Measurements from ENCODE around the gene SYTL2. TPM values are rescaled to one million over a fixed set of nuclear protein-coding genes. Genes with fewer than 3 reads are reported as not detected.

Gene SYTL2
- total and polyA plus RNA-seq, 9 donors = 4.2 to 26.1 (median 8.2) TPM

DNA sequence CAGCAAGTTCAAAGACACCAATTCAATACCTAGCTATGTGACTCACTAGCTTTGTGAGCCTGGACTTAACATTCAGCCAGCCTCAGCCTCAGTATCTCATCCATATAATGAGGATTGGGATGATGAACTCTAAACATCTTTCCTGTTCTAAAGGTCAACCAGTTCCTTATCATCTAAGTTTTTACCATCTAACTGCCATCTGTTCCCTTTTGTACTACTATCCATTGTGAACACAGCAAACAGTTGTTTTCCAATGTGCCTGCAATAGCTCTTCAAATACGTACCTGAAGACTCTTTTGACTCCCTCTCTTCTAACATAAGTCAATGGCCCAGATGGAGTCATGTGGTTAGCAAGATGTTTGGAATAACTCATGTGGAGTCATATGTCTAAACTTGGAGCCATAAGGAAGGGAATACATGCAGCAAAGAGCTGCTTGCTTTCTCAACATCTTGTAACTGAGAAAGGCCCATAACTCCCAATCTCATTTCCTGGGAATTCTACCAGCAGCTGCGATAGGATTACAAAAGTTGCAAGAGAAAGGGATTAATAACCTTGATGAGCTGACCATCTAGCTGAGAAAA, 19.4 kb downstream of the SYTL2 start:
- Histone ChIP-seq H3K36me3 (no peaks in the 10 kb centered on the region), H3K4me1 (ENCODE audit: insufficient read depth) (no peaks in the 10 kb centered on the region), H3K9me3 (no peaks in the 10 kb centered on the region), H3K27me3 (no peaks in the 10 kb centered on the region), H3K4me3 (no peak overlapping the region), H3K27ac (no peak overlapping the region)
- TF ChIP-seq POLR2A (IDR thresholded peaks at IDR 0.05) = no peak
- TF ChIP-seq, protein P1, sequence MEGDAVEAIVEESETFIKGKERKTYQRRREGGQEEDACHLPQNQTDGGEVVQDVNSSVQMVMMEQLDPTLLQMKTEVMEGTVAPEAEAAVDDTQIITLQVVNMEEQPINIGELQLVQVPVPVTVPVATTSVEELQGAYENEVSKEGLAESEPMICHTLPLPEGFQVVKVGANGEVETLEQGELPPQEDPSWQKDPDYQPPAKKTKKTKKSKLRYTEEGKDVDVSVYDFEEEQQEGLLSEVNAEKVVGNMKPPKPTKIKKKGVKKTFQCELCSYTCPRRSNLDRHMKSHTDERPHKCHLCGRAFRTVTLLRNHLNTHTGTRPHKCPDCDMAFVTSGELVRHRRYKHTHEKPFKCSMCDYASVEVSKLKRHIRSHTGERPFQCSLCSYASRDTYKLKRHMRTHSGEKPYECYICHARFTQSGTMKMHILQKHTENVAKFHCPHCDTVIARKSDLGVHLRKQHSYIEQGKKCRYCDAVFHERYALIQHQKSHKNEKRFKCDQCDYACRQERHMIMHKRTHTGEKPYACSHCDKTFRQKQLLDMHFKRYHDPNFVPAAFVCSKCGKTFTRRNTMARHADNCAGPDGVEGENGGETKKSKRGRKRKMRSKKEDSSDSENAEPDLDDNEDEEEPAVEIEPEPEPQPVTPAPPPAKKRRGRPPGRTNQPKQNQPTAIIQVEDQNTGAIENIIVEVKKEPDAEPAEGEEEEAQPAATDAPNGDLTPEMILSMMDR (IDR thresholded peaks at IDR 0.05) = no peak
- no peak for TF ChIP-seq EP300 (IDR thresholded peaks at IDR 0.05)
- intact Hi-C loops (cut with DNase I) = no loop called here
- no peak for DNase-seq
- 93 to 100% (median 97%) methylated on average over 2 of the region's 2 CpGs for WGBS, 3 donors

DNA sequence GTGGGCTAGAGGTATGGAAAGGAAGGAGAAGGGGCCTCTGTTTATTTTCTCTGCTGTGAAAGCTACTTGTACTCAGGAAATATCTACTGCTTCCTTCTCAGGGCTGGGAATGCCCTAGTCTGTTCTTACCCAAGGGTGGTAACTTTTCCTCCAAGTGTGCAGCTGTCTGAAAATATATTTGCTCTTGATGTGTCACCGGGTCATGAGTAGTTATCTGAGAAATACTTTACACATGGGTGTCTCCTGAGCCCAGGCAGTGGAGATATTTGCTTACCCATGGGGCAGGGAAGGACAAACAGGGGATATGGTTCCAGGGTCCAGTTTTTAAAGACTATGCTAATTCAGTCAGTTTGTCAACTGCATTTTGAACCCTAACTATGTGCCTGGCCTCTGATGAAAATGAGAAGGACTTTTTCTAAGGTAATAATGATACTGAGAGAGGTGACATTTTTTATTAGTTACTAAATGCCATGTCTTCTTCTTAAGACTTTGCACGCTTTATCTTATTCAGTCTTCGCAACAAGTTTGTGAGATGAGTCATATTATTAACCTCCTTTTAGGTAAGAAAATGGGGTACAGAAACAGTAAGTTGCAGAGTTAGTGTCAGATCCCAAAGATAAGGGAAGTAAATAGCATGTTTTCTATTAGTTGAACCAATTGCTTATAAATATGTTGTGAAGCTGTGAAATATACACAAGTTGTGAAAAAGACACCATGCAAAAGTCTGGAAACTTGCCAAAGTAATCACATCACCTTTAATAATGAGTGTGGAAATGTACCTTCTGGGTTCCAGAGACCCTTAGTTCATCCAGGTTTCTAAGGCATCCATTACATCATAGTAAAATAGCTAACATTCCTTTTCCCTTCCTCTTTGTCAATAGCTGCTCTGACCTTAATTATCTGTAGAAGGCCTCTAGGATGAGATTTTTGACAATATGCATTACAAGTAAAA, 22.9 kb downstream of the SYTL2 start:
- DNase-seq = no peak
- Histone ChIP-seq H3K4me3 (no peak overlapping the region), H3K27me3 (no peaks in the 10 kb centered on the region), H3K9me3 (no peaks in the 10 kb centered on the region), H3K4me1 (ENCODE audit: insufficient read depth) (no peaks in the 10 kb centered on the region), H3K27ac (no peak overlapping the region), H3K36me3 (no peaks in the 10 kb centered on the region)
- intact Hi-C loops (cut with DNase I) = no loop called here
- TF ChIP-seq, protein P1 (IDR thresholded peaks at IDR 0.05) = no peak
- no peak for TF ChIP-seq EP300 (IDR thresholded peaks at IDR 0.05)
- TF ChIP-seq POLR2A (IDR thresholded peaks at IDR 0.05) = no peak
- 85 to 97% (median 94%) methylated on average over 3 of the region's 3 CpGs for WGBS, 3 donors

DNA sequence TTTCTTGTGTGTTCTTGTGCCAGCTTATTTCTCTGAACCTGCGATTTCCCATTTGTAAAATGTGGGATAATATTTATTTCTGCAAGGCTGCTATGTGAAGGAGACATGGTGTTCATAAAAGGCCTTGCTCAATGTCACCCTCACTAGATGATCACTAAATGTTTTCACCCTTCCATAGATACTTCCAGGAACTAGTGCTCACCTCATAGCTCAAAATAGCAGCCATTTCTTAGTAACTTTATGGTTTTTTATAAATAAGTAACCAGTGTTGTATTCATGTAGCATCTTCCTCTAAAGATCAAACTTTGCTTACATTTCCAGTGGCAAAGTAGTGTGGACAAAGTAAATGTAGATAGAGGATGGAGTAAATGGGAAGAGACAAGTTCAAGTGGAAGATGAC, 23.8 kb downstream of the SYTL2 start:
- intact Hi-C loops (cut with DNase I) = no loop called here
- 76 to 88% (median 88%) methylated on average over 1 of the region's 1 CpG for WGBS, 3 donors
- no peak for DNase-seq
- Histone ChIP-seq H3K36me3 (no peaks in the 10 kb centered on the region), H3K4me1 (ENCODE audit: insufficient read depth) (no peaks in the 10 kb centered on the region), H3K27me3 (no peaks in the 10 kb centered on the region), H3K4me3 (no peak overlapping the region), H3K9me3 (no peaks in the 10 kb centered on the region), H3K27ac (no peak overlapping the region)
- TF ChIP-seq POLR2A (IDR thresholded peaks at IDR 0.05) (no peak), EP300 (IDR thresholded peaks at IDR 0.05) (no peak)
- TF ChIP-seq, protein P1 (IDR thresholded peaks at IDR 0.05) = no peak

DNA sequence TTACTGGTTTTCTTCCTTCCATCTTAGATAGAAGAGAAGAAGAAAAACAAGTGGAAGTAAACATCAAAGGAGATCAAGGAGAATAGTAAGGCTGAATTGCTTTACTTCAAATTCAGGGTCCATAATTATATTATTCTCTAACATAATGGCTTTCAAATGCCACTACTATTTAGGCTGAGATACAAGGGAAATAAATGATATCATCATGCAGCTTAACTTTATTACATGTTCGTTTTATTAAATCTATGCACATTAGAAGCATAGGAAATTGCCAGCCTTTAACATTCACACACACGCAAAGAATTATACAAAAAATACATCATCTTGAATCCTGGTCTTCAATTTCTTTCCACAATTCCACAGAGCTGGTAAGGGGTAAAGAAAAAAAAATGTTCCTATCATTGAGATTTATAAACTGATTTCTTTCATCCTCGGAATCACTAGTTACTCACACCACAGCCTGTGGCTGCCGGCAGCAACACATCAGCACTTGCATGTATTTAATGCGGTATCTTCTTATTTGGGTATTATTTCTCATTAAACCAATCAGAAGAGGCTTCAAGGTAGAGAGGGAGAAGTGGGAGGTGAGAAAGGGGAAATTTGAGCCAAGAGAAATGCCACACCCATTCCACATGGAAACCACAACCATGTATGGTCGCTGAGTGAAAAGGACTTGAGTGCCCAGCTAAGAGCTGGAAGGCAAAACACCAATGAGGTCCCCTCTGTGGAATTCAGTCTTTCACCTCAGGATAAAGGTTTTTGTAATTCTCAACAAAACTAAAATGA, 26.3 kb downstream of the SYTL2 start:
- DNase-seq = no peak
- Histone ChIP-seq H3K27ac (no peak overlapping the region), H3K36me3 (no peaks in the 10 kb centered on the region), H3K4me3 (no peak overlapping the region), H3K4me1 (ENCODE audit: insufficient read depth) (no peaks in the 10 kb centered on the region), H3K9me3 (no peaks in the 10 kb centered on the region), H3K27me3 (no peaks in the 10 kb centered on the region)
- TF ChIP-seq, protein P1 (IDR thresholded peaks at IDR 0.05) = no peak
- TF ChIP-seq POLR2A (IDR thresholded peaks at IDR 0.05) (no peak), EP300 (IDR thresholded peaks at IDR 0.05) (no peak)
- intact Hi-C loops (cut with DNase I) = no loop called here
- 79 to 83% (median 82%) methylated on average over 6 of the region's 6 CpGs for WGBS, 3 donors

Data from ovary (tissue), 9 donors.